NCI-H526 (cell line): Measurements from ENCODE around the gene ZNRF1.

Source experiments
- DNase-seq, 2 experiments: peaks; one replicate each; lab custom pipeline; 2025; lab: John Stamatoyannopoulos, UW

The ZNRF1 gene

DNA sequence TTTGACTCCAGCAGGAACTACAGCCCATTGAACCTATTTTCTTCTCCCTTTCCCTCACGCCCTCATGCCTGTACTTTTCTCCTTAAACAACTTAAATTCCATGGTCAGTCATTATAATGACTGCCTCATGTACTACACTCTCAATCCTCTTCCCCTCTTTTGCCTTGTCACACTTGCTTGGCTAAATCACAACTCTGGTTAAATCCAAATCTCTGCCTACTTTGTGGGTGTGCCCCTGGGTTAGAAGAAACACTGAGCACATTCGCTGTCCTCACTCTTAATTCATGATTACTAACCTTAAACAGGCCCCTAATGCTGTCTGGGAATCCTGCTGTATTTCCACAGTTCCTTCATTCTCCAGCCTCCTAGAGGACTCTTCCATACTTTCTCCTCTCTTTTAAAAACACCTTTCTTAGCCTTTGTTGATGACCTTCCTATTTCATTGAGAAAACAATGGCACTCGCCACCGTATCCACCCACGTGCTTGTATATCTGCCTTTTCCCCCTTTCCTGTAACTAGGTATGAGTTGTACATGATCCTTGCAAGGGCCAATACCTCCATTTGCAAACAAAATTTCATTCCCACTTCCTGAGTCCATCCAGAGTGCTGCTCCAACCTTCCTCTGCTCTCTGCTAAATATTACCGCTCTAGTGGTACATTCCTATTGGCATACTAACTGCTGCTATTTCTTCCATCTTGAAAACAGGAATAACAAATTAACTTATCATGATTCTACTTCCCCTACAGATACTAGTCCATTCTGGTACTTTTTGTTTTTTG is 28.9 kb downstream of the ZNRF1 start:
- DNase-seq: no peak

DNA sequence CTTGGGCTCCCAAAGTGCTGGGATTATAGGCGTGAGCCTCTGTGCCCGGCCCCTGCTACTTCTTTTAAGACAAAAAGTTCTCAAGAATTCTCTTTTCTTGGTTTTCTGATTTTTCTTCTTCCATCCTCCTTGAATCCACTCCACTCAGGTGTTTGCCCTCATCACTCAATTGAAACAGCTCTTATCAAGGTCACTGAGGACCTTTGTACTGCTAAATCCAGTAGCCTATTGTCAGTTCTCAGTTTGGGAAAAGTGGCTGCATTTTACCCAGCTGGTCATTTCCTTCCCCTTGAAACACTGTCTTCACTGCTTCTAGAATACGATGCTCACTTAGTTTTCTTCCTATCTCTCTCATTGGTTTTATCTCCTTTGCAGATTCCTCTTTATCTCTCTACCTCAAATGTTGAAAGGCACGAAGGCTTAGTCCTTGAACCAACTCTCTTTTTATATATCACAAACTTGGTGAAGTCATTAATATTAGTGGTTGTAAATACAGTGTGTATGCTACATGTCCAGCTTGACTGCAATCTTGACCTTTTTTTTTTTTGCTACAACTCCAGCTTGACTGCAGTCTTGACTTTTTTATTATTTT is 29.8 kb downstream of the ZNRF1 start:
- DNase-seq: no peak

DNA sequence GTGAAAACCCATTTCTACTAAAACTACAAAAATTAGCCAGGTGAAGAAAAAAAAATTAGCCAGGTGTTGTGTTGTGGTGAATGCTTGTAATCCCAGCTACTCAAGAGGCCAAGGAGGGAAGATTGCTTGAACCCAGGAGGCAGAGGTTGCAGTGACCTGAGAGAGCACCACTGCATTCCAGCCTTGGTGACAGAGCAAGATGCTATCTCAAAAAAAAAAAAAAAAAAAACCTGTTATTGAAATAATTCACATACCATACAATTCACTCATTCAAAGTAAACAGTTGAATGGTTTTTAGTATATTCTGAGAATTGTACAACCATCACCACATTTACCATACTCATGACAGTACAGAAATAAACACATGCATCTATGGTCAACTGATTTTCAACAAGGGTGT is 31.0 kb downstream of the ZNRF1 start:
- DNase-seq: no peak

DNA sequence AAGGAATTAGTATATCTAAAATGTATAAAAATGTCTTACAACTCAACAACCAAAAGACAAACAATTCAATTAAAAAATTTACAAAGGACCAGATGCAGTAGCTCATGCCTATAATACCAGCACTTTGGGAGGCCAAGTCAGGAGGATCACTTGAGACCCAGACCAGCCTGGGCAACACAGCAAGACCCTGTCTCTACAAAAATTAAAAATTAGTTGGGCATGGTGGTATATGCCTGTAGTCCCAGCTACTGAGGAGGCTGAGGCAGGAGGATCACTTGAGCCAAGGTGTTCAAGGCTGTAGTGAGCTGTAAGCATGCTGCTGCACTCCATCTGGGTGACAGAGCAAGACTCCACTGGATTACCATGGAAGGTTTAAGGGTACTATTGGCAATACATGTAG is 33.8 kb downstream of the ZNRF1 start:
- no peak for DNase-seq

DNA sequence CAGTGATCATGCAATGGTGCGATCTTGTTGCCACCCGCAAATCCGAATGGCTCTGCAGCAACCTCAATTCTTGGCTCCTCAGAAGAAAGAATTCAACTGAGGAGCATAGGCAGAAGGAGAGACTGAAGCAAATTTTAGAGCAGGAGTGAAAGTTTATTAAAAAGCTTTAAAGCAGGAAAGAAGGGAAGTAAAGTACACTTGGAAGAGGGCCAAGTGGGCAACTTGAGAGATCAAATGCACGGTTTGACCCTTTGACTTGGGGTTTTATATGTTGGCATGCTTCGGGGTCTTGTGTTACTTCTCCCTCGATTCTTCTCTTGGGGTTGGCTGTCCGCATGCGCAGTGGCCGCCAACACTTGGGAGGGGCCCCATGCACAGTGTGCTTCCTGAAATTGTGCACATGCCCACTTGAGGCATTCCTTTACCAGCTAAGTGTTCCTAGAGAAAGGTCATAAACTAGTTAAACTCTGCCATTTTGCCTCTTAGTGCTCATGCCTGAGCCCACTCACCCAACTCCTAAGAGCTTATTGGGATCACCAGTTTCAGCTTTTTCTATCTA is 36.7 kb downstream of the ZNRF1 start:
- DNase-seq: no peak

DNA sequence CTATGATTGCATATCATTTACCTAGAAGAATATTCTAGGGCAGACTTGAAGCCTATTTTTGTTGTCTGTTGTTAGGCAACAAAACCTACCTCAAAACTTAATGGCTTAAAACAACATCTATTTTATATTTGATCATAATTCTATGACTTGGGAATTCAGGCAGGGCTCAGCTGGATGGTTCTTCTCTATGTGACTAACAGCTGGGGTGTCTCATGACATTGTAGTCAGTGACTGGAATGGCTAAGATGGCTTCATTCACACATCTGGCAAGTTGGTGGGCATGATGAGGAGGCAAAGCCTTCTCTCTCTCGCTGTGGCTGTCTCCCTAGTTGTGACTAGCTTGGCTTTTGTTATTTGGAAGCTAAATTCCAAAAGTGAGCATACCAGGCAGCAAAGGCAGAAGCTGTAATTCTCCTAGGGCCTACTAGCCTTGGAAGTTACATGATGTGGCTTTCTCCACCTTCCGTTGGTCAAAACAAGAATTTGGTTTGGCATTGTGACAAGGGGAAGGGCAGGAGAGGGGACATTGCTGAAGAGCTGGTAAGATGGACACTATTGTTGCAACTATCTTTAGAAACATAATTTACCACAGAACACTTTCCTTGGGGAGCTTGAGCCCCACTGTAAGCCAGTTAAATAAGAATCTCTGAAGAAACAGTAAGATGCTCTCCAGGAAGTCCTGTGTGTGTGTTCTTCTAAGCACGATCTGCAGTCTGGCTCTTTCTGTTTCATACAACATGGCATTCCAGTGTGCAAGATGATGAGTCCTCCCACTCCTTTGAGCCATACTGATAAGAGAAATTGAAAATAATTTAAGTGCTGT is 39.4 kb downstream of the ZNRF1 start:
- DNase-seq: no peak

DNA sequence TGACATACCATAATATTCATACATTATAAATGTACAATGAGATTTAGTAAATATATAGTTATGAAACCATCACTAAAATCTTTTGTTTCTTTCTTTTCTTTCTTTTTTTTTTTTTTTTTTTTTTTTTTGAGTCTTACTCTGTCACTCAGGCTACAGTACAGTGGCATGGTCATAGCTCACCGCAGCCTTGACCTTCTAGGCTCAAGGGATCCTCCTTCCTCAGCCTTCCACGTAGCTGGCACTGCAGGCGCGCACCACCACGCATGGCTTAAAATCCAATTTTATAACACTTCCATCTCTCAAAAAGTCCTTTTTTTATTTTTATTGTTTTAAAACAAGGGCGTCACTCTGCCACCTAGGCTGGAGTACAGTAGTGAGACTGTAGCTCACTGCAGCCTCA is 41.1 kb downstream of the ZNRF1 start:
- DNase-seq: no peak

DNA sequence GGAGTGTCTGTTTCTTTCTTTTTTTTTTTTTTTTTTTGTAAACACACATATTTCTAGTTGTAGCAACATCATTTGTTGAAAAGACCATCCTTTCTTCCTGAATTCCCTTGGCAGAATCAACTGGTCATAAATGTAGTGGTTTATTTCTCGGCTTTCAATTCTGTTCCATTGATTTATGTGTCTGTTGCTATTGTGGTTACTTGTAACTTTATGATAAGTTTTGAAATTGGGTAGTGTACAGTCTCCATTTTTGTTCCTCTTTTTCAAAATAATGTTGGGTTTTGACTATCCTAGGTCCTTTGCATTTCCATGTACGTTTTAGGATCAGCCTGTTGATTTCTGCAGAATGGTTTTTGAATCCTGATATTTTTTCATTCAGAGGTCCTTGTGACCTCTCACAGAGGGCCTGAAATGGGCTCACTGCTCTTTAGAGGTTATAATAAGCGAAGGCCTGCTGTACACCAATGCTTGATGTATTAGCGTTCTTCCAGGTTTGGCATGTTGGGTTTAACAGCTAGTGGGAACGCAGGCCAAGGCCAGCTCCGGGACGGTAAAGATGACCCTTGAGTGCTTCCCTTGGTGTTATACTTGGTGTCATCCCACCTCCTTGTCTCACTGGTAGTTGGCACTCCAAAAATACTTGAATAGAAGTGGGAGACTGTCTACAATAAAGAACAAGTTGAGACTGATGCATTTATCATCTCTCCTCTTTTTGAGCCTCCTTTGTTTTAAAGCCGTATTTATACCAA is 43.8 kb downstream of the ZNRF1 start:
- no peak for DNase-seq

DNA sequence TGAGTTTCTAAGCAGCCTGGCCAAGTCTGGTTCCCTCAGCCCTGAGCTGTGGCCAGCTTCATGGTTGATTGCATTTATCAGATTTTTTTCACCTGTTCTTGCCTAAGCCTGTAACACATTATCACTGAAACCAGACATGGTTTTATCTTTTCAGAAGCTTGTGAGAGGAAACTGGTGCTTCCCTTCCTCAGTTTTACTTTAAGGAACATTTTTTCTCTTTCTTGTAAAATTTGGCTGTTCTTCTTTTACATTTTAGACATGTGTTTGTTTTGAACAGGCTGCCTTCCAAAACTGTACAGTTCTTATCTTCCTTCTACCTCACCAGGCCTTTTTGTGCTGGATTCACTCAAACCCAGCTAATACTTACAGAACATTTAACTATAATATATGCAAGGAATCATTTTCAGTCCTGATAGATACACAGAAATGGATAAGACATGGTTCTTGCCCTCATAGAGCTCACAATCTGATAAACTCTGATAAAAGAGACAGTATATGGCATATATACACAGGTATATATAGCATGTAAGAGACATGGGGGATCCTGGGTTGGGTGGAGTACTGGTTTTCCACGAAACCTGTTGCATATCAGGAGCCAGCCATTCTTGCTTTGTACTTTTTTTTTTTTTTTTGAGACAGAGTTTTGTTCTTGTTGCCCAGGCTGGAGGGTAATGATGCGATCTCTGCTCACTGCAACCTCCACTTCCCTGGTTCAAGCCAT is 44.5 kb downstream of the ZNRF1 start:
- no peak for DNase-seq

DNA sequence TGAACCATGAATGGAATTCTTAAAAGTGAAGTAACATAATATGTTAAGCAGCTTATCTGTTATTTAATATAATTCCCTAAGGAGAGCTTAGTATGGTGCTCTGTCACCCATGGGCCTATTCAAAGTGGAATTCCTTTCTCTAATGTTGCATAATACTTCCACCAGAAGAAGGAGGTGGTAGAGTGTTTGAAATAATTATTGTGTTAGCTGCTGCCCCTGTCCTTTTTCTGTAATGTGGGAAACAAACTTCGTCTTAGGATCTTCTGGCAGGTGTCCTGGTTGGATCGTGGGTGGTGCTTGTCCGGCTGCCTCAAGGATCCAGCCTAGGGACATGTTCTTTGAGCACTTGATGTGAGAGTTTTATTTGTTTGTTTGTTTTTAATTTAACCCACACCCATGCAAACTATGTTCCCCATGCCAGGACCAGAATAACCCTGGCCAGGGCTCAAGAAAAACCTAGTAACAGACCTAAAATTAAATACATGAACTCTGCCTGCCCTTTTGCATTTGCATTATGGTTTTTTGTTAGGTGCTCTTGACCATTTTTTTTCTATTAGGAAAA is 46.1 kb downstream of the ZNRF1 start:
- DNase-seq: no peak

DNA sequence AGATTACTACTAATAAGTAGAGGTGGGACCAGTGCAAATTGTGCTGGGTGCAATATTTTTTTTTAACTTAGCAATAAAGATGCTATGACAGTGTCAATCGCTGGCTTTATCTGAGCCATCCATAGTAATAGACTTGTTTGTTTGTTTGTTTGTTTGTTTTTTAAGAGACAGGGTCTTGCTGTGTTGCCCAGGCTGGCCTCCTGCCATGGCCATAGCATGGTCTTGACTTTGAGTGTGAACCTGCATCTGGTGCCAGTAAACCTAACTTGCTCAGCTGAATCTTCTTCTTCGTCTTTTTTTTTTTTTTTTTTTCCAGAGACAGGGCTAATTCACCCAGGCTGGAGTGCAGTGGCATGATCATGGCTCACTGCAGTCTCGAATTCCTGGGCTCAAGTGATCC is 46.6 kb downstream of the ZNRF1 start:
- no peak for DNase-seq

DNA sequence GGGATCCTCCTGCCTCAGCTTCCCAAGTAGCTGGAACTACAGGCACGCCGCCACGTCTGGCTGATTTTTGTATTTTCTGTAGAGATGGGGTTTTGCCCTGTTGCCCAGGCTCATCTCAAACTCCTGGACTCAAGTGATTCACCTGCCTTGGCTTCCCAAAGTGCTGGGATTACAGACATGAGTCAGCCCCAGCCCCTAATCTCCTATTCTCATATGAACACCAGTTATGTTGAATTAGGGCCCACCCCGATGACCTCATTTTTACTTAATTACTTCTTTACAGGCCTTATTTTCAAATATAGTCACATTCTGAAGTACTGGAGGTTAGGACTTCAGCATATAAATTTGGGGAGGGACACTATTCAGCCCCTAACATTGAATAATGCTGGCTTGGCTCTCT is 49.2 kb downstream of the ZNRF1 start:
- no peak for DNase-seq

DNA sequence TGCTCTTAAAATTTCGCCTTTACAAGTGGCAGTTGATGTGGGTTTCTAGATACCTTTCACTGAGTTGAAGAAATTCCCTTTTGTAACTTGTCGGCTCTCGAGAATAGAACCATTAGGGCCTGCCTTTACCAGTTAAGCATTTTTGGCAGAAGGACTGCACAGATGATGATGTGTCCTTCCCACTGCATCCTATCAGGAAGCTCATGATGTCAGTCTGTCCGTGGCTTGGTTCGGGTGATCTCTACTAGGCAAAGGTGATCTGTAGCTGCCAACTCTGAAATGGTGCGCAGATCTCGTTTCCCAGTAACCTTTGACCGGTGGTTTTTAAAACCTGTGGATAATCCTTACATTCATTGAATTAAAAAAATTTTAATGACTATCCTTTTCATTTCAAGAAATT is 49.7 kb downstream of the ZNRF1 start:
- DNase-seq: no peak

DNA sequence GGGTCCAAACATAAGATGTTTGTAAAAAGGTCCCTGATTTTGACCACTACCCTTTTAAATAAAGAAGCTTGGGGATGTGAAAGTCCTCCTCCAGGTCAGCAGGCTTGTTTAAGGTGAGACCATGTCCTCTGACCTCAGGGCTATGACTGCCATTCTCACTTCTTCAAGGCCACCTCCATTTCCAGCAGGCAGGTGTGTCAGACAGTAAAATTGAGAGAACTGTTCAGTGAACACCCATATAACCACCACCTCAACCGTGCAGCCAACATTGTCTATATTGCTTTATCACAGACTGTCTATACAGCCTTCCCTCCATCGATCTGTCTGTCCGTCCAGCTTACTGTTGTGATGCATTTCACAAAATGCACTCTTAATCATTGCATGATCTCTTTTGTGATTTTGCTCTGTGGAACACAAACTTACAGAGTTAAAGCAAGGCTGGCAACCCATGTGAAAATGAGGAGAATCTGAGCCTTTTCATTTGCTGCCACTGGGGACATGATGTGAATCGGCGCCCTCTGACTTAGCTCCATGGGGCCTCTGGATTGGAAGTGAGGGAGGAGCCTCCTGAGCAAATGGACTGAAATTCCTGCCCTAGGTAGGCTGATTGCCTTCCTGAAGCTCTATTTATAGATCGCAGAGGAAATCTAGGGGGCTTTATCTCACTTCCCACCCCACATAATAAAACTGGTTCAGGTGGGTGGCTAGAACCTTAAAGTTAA is 53.8 kb downstream of the ZNRF1 start:
- DNase-seq: no peak

DNA sequence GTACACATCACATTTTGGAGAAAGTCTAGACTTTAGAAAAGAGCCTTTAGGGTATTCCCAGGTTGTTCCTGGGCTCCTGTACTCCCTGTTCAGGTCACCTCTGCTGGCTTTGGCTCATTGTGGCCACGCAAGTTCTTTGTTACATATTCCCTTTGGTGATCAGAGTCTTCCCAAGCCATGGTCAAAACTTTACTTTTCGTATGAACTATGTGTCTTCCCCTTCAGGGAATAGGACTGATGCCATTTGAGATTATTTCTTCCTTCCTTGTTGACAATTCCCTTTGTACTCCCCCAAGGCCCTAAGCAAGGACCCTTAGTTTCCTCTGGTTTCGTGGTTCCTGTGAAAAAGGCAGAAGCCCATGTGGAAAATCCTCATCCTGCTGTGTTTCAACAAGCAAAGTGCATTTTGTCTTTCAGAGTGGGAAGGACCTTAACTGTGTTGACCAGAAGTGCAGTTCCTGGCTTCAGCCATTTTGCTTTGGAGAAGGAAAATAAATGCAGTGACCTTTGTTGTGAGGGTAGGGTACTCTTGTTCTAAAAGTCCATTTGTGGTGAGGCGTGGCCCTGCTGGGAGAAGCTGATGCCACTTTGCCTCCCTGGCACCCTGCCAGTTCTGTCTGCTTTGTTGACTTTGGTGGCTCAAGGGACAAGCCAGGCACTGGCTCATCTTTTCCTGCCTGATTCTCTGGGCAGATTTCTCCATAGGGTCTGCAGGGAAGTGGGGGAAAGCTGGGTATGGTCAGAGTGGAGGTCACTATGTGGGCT is 55.1 kb downstream of the ZNRF1 start:
- peak in 1 of 2 experiments; percentile 39 for DNase-seq

DNA sequence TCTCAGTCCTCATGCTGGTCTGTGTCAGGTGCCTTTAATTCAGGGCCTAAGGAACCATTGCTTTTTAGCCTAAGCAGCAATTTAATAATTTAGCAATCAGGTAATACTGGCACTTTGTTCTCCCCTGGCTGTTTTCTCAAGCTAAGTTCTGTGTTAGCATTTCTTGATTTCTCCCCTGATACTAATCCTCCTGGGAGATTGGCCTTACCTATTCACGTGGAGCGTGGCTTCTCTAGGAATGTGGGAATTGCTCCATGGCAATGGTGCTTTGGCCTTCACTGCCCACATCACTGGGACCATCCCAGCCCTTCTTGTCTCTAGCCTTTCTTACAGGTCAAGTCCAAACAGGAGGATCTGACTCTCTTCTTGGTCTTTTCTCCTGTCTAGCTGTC is 55.7 kb downstream of the ZNRF1 start:
- DNase-seq: no peak

DNA sequence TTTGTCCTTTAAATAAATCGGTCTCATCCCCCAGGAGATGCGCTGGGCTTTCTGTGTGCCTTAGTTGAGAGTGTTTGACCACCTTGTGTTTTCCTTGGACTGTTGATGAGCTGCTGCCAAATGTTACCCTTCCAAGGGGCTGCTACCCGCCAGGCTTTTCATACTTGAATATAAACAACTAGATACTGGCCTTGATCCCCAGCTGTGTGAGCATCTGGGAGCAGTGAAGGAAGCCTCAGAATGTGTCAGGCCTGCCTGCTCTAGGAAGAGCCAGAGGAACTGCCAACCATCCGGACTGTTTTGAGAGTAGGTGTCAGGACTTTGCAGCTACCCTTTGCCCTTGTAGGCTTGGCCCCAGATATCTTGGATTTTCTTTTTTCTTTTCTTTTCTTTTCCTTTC is 60.0 kb downstream of the ZNRF1 start:
- no peak for DNase-seq

DNA sequence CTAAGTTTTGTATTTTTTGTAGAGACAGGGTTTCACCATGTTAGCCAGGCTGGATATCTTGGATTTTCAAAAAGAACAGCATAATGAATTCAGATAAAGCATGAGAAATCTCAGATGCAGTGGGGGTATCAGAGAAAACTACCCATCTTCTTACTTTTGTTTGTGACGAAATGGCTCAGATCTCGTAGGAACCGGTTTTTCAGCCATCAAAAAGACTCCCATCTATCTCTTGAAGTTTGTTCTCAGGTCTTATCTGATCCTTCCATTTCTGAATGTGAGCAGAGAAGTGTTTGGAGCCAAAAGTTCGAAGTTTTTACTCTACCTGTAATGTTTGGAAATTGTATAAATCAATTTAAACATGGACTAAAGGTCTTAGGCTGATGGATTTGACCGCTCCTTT is 60.6 kb downstream of the ZNRF1 start:
- no peak for DNase-seq

DNA sequence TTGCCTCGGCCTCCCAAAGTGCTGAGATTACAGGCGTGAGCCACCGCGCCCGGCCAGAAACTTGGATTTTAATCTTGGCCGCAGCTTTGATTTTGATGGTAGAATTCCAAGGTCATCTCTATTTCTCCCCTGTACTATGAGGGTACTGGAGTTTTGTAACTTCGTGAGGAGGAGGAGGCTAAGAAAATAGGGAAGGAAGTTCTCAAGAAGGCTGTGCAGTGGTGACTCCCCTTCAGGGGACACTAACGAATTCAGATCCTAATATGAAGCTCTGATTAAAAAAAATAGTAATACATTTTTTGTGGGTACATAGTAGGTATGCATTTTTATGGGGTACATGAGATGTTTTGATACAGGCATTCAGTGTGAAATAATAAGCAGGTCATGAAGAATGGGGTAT is 61.9 kb downstream of the ZNRF1 start:
- no peak for DNase-seq

DNA sequence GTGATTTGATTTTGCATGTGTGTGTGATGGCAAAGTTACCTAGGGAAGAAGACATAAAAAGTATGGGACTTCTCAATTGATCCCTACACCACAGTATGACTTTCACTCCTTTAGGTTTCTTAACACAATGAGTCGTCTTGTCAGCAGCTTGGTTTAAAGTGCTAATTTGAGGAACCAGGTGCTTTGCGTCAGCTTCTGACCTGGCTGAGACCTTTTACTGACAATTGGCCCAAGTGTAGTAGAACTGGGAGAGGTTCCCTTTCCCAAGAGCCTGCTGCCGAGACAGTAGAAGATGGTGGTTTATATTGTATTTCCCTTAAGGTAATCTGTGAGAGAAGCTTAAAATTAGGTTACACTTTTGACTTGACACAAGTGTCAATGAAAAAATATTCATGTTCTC is 62.8 kb downstream of the ZNRF1 start:
- no peak for DNase-seq
